IMR-90 (cell line): Measurements from ENCODE around the gene KXD1. TPM values are rescaled to one million over a fixed set of nuclear protein-coding genes. Genes with fewer than 3 reads are reported as not detected.

Source experiments
- ATAC-seq: fragments of 200-7000 bp; cut with Tn5 transposase; 2 replicates; pipeline ENCODE4 v1.9.1; 2020; ENCODE audit warnings: low read depth, mild to moderate bottlenecking, moderate library complexity
- BruUV-seq: library from RNA; stranded (reverse); fragments of 400-500 nt; replicated peaks from 2 replicates; lab custom pipeline; 2021; lab: Mats Ljungman, UMichigan
- CTCF ChIA-PET: fragments of 300-600 bp; formaldehyde crosslinking; extraction: SDS; loops from one replicate; lab custom pipeline; 2021; ENCODE audit warnings: antibody characterized with exemption; lab: Yijun Ruan, JAX
- POLR2A ChIA-PET: fragments of 300-600 bp; sonication (Branson Sonifier 250); formaldehyde crosslinking; loops from one replicate; lab custom pipeline; 2022; ENCODE audit warnings: antibody characterized with exemption; ENCODE audit not compliant: unreplicated experiment; lab: Charles Lee
- DNase-seq: peaks from one replicate; pipeline ENCODE4 v3.0.0; 2013
- H2AFZ ChIP-seq: replicated peaks from 2 replicates; pipeline ENCODE3; 2013; ENCODE audit warnings: low read length, mild to moderate bottlenecking; ENCODE audit not compliant: poor library complexity
- H2AK5ac ChIP-seq: 2 replicates; pipeline ENCODE4 v1.6.1; 2013; ENCODE audit warnings: low read depth, low read length, inconsistent platforms
- H2AK9ac ChIP-seq: replicated peaks from 2 replicates; pipeline ENCODE3; 2013; ENCODE audit warnings: mild to moderate bottlenecking, low read depth, low read length, moderate library complexity; ENCODE audit not compliant: poor library complexity
- H2BK120ac ChIP-seq: 2 replicates; pipeline ENCODE4 v1.6.1; 2013; ENCODE audit warnings: low read depth, low read length, inconsistent platforms
- H2BK15ac ChIP-seq: 3 replicates; pipeline ENCODE4 v1.6.1; 2013; ENCODE audit warnings: low read depth, low read length, inconsistent platforms
- H2BK20ac ChIP-seq: 2 replicates; pipeline ENCODE4 v1.6.1; 2013; ENCODE audit warnings: low read depth, mild to moderate bottlenecking, inconsistent platforms, low read length, moderate library complexity
- H2BK5ac ChIP-seq: 2 replicates; pipeline ENCODE4 v1.6.1; 2013; ENCODE audit warnings: mild to moderate bottlenecking, low read depth, low read length, inconsistent platforms; ENCODE audit not compliant: poor library complexity, severe bottlenecking
- H3K14ac ChIP-seq: replicated peaks from 2 replicates; pipeline ENCODE4 v1.6.1; 2013; ENCODE audit warnings: low read depth, low read length, inconsistent platforms
- H3K18ac ChIP-seq: 2 replicates; pipeline ENCODE4 v1.6.1; 2013; ENCODE audit warnings: low read depth, low read length, control low read depth
- H3K23ac ChIP-seq: 2 replicates; pipeline ENCODE4 v1.6.1; 2013; ENCODE audit warnings: low read depth, low read length, inconsistent platforms
- H3K27ac ChIP-seq: 2 replicates; pipeline ENCODE4 v1.5.1; 2013; ENCODE audit warnings: mild to moderate bottlenecking, control low read depth, low read length; ENCODE audit not compliant: insufficient read depth
- H3K27me3 ChIP-seq: 2 replicates; pipeline ENCODE4 v1.6.1; 2013; ENCODE audit warnings: low read length; ENCODE audit not compliant: control insufficient read depth, insufficient read depth
- H3K36me3 ChIP-seq: 2 replicates; pipeline ENCODE4 v1.6.1; 2013; ENCODE audit warnings: low read length, mixed read lengths; ENCODE audit not compliant: control insufficient read depth, insufficient read depth
- H3K4ac ChIP-seq: 2 replicates; pipeline ENCODE4 v1.6.1; 2013; ENCODE audit warnings: low read depth, low read length, inconsistent platforms
- H3K4me1 ChIP-seq: 2 replicates; pipeline ENCODE4 v1.6.1; 2013; ENCODE audit warnings: low read length, mixed read lengths; ENCODE audit not compliant: control insufficient read depth, insufficient read depth
- H3K4me2 ChIP-seq: 2 replicates; pipeline ENCODE4 v1.6.1; 2013; ENCODE audit warnings: low read depth, mild to moderate bottlenecking, control low read depth, low read length, moderate library complexity
- H3K4me3 ChIP-seq: 2 replicates; pipeline ENCODE4 v1.5.1; 2013; ENCODE audit warnings: low read depth, mild to moderate bottlenecking, control low read depth, low read length, moderate library complexity; ENCODE audit not compliant: insufficient read depth
- H3K56ac ChIP-seq: 2 replicates; pipeline ENCODE4 v1.6.1; 2013; ENCODE audit warnings: low read length, inconsistent platforms; ENCODE audit not compliant: insufficient read depth; ENCODE audit errors: extremely low read depth
- H3K79me1 ChIP-seq, 2 experiments: 2 replicates each; pipeline ENCODE4 v1.6.1; 2013; ENCODE audit warnings: low read length in 2 of 2, inconsistent platforms in 1 of 2, low read depth in 1 of 2
- H3K9ac ChIP-seq: 2 replicates; pipeline ENCODE4 v1.6.1; 2013; ENCODE audit warnings: low read depth, low read length, control low read depth
- H3K9me1 ChIP-seq: 2 replicates; pipeline ENCODE4 v1.6.1; 2013; ENCODE audit warnings: low read length, inconsistent platforms; ENCODE audit not compliant: insufficient read depth
- H3K9me3 ChIP-seq: 2 replicates; pipeline ENCODE4 v1.6.1; 2013; ENCODE audit warnings: low read length; ENCODE audit not compliant: control insufficient read depth, insufficient read depth
- H4K20me1 ChIP-seq: 2 replicates; pipeline ENCODE4 v1.6.1; 2013; ENCODE audit warnings: low read length, inconsistent platforms; ENCODE audit not compliant: insufficient read depth
- H4K5ac ChIP-seq: 2 replicates; pipeline ENCODE4 v1.6.1; 2013; ENCODE audit warnings: mild to moderate bottlenecking, low read depth, low read length, control low read depth
- H4K8ac ChIP-seq, 2 experiments: 2 replicates each; pipeline ENCODE4 v1.6.1; 2013; ENCODE audit warnings: low read depth in 2 of 2, low read length in 2 of 2, control low read depth in 1 of 2, inconsistent platforms in 1 of 2
- H4K91ac ChIP-seq: 2 replicates; pipeline ENCODE4 v1.6.1; 2013; ENCODE audit warnings: low read depth, low read length, inconsistent platforms; ENCODE audit not compliant: insufficient read depth
- FOS ChIP-seq: fragments of 150-350 bp; IDR thresholded peaks from 2 replicates; pipeline ENCODE4 v1.6.1; 2016; ENCODE audit warnings: low read depth, low read length
- MAFK ChIP-seq: IDR thresholded peaks from 2 replicates; pipeline ENCODE4 v1.6.1; 2012; ENCODE audit warnings: low read depth, low read length, improper control_type of control experiment
- MAZ ChIP-seq: IDR thresholded peaks from 2 replicates; pipeline ENCODE4 v1.6.1; 2012; ENCODE audit warnings: low read depth, mild to moderate bottlenecking, low read length, improper control_type of control experiment, moderate library complexity, borderline replicate concordance
- WGBS, 2 experiments: methylation state at CpG; one replicate each; pipeline versions ENCODE4 v1.1.5 to v1.1.7; 2013; ENCODE audit warnings: missing lambda C conversion rate in 2 of 2; ENCODE audit not compliant: insufficient read length in 1 of 2; ENCODE audit errors: extremely low coverage in 2 of 2; 5-methylcytosine and 5-hydroxymethylcytosine counted together
- dilution Hi-C: fragments of 300-500 bp; cut with HindIII; formaldehyde crosslinking; loops from one replicate; pipeline ENCODE4 v1.14.3; 2018; ENCODE audit warnings: low sequenced_read_pairs; ENCODE audit not compliant: unreplicated experiment
- in situ Hi-C: fragments of 300-500 bp; cut with MboI; formaldehyde crosslinking; loops from 3 replicates; pipeline ENCODE4 v1.14.3; 2019; ENCODE audit warnings: low sequenced_read_pairs, inconsistent platforms, mixed read lengths
- intact Hi-C: fragments of 100-400 bp; cut with micrococcal nuclease; formaldehyde crosslinking; loops from 2 replicates; pipeline ENCODE4 v1.10.0; 2022
- polyA plus RNA-seq, 3 experiments: library from polyadenylated mRNA; depleted of rRNA; stranded (reverse); fragments of >200 nt; gene quantifications; 2 replicates each; pipeline ENCODE4 v1.2.3, GENCODE V29; 2012; ENCODE audit warnings: low replicate concordance in 1 of 3
- total RNA-seq: library from RNA; depleted of rRNA; stranded (reverse); fragments of >200 nt; gene quantifications from 2 replicates; pipeline ENCODE4 v1.2.3, GENCODE V29; 2012

Gene KXD1
- total and polyA plus RNA-seq, 2 of the 4 experiments (the other 2 are of a cell fraction): 66.7 to 196 TPM

DNA sequence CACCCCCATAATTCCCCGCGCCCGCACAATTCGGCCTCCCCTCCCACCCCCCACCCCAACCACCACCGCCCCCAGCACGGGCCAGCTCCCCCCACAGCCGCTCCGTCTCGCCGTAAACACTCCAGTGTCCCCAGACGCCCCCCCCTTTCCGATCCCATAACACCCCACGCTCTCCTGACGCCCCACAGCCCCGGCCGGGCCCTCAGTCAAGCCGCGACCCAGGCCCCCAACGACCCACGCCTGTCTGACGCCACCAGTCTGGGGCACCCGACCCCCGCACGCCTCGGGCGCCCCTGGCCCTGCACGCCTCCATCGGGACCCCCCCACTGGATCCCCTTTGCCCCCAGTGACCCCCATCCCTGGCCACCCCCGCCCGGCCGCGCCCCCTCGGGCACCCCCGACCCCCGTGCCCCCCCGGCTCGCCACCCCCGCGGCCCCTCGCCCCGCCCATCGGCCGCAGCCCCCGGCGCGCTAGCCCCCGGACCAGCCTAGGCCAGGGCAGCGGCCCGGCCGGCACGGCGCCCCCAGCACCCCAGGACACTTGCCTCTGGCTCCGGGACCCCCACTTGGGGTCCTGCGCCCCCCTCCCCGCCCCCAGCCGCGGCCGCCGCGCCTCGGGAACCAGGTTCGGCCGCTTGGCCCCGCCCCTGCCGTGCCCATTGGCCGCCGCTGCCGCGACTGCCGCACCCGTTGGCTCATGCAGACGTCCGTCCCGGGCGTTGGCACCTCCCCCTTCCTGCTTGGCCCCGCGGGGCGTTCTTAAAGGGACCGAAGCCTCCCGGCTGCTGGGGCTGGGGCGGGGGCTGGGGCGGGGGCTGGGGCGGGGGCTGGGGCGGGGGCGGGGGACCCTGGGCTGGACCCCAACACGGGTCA is 14.5 kb upstream of the KXD1 start, which contains the start of gene FKBP8:
Gene FKBP8, minus strand, starts transcription at position 633 of the 873 bp plus-strand sequence. CDS start 1,603 bp downstream, outside the sequence.
- H2BK120ac ChIP-seq: peak within 1 kb of the TSS; percentile 63
- peak within 1 kb of the TSS; percentile 70 for H2AK5ac ChIP-seq
- H3K4ac ChIP-seq: peak within 1 kb of the TSS; percentile 97
- H3K18ac ChIP-seq: peak within 1 kb of the TSS; percentile 67
- H3K9ac ChIP-seq: peak within 1 kb of the TSS; percentile 91
- H3K14ac ChIP-seq: peak within 1 kb of the TSS; percentile 95
- peak; percentile 79 for DNase-seq
- no peaks in the 10 kb centered on the region for H3K9me3 ChIP-seq
- peak within 1 kb of the TSS; percentile 93 for H3K4me2 ChIP-seq
- peaks cover 23% of the 10 kb centered on the region for H3K36me3 ChIP-seq
- H4K8ac ChIP-seq: peak within 1 kb of the TSS; percentile 81 to 98
- no TSS peak for BruUV-seq
- peaks cover 7% of the 10 kb centered on the region for H3K4me1 ChIP-seq
- peak within 1 kb of the TSS; percentile 72; the same call in 1 of the 2 replicates for H2BK20ac ChIP-seq
- H4K20me1 ChIP-seq: no peaks in the 10 kb centered on the region
- intact Hi-C loops: no loop called here
- ChIA-PET POLR2A (no interaction called here), CTCF (no interaction called here)
- peak within 1 kb of the TSS; percentile 36; the same call in 1 of the 3 replicates for H2BK15ac ChIP-seq
- TF ChIP-seq MAFK: no peak
- 0 out of 2 replicates have a peak, but pooled peaks have one; percentile 47 for TF ChIP-seq MAZ
- peak; percentile 65; the same call in 1 of the 2 replicates for TF ChIP-seq FOS
- peaks cover 20 to 34% of the 10 kb centered on the region in 2 experiments for H3K79me1 ChIP-seq
- peak within 1 kb of the TSS; percentile 82 for H4K91ac ChIP-seq
- peak within 1 kb of the TSS; percentile 97 for H2BK5ac ChIP-seq
- H2AK9ac ChIP-seq: peak within 1 kb of the TSS; percentile 99
- peak within 1 kb of the TSS; percentile 89 for H3K4me3 ChIP-seq
- H3K23ac ChIP-seq: peak within 1 kb of the TSS; percentile 94
- peak within 1 kb of the TSS; percentile 93 for H3K27ac ChIP-seq
- dilution Hi-C loops: no loop called here
- H2AFZ ChIP-seq: peak within 1 kb of the TSS; percentile 98
- peak within 1 kb of the TSS; percentile 99 for H4K5ac ChIP-seq
- 0% methylated on average over 10 of the region's 86 CpGs; no CpG with 5 or more reads in 1 of the 2 experiments for WGBS, 2 experiments
- H3K9me1 ChIP-seq: peaks cover 13% of the 10 kb centered on the region
- in situ Hi-C loops: no loop called here
- peak; percentile 100 for ATAC-seq
- H3K27me3 ChIP-seq: no peaks in the 10 kb centered on the region
- peak within 1 kb of the TSS; percentile 74 for H3K56ac ChIP-seq
